Smooth muscle cell of the brain vasculature (primary cell): ENCODE results near the gene FKBP1C.
"Not testable (repeated sequence)": the region's sequence is repeated elsewhere in the genome, so short reads cannot be mapped to it uniquely, and the experiment has no call there.

Experiments
- DNase-seq: peaks from one replicate; pipeline ENCODE4 v3.0.0-alpha.2; 2012; ENCODE audit warnings: low read depth, low spot score

FKBP1C gene

GRCh38 chr6:63211343-63211742, at the start of gene FKBP1C:
Gene FKBP1C, plus strand, starts transcription at chr6:63211469.
- not testable (repeated sequence) for DNase-seq

GRCh38 chr6:63164047-63164803, 47.0 kb upstream of the FKBP1C start:
- DNase-seq = not testable (repeated sequence)

GRCh38 chr6:63174173-63174572, 37.1 kb upstream of the FKBP1C start:
- DNase-seq = no peak

- DNase-seq = no peak
Measured at GRCh38 chr6:63176181-63176580, 35.1 kb upstream of the FKBP1C start.

- no peak for DNase-seq
Measured at GRCh38 chr6:63180367-63180766, 30.9 kb upstream of the FKBP1C start.

GRCh38 chr6:63186970-63187369, 24.3 kb upstream of the FKBP1C start:
- DNase-seq = no peak

GRCh38 chr6:63188828-63189227, 22.4 kb upstream of the FKBP1C start:
- no peak for DNase-seq

GRCh38 chr6:63193324-63193723, 17.9 kb upstream of the FKBP1C start:
- DNase-seq = no peak

GRCh38 chr6:63197741-63198140, 13.5 kb upstream of the FKBP1C start:
- DNase-seq = no peak

- no peak for DNase-seq
Measured at GRCh38 chr6:63213325-63213724, 2.1 kb downstream of the FKBP1C start.

GRCh38 chr6:63214816-63215215, 3.5 kb downstream of the FKBP1C start:
- no peak for DNase-seq

GRCh38 chr6:63224179-63224578, 12.9 kb downstream of the FKBP1C start:
- DNase-seq = no peak

- DNase-seq = not testable (repeated sequence)
Measured at GRCh38 chr6:63225987-63226386, 14.7 kb downstream of the FKBP1C start.

GRCh38 chr6:63227928-63228894, 16.9 kb downstream of the FKBP1C start:
- not testable (repeated sequence) for DNase-seq

GRCh38 chr6:63230027-63230426, 18.8 kb downstream of the FKBP1C start:
- DNase-seq = not testable (repeated sequence)

- not testable (repeated sequence) for DNase-seq
Measured at GRCh38 chr6:63230511-63230910, 19.2 kb downstream of the FKBP1C start.

- DNase-seq = no peak
Measured at GRCh38 chr6:63236398-63236817, 25.1 kb downstream of the FKBP1C start.

- DNase-seq = no peak
Measured at GRCh38 chr6:63245420-63245819, 34.2 kb downstream of the FKBP1C start.

GRCh38 chr6:63245909-63246308, 34.6 kb downstream of the FKBP1C start:
- DNase-seq = no peak

- DNase-seq = no peak
Measured at GRCh38 chr6:63246581-63246980, 35.3 kb downstream of the FKBP1C start.

- DNase-seq = no peak
Measured at GRCh38 chr6:63249875-63250482, 38.7 kb downstream of the FKBP1C start.

GRCh38 chr6:63259153-63259552, 47.9 kb downstream of the FKBP1C start:
- no peak for DNase-seq
